HG03432 (cell line): Measurements from ENCODE around the gene NR5A2.

ENCODE experiments used
- ATAC-seq: cut with Tn5 transposase; IDR thresholded peaks from one replicate; pipeline ENCODE4 v1.9.1; 2021; ENCODE audit warnings: mild to moderate bottlenecking, moderate library complexity; ENCODE audit not compliant: unreplicated experiment

The NR5A2 gene

DNA sequence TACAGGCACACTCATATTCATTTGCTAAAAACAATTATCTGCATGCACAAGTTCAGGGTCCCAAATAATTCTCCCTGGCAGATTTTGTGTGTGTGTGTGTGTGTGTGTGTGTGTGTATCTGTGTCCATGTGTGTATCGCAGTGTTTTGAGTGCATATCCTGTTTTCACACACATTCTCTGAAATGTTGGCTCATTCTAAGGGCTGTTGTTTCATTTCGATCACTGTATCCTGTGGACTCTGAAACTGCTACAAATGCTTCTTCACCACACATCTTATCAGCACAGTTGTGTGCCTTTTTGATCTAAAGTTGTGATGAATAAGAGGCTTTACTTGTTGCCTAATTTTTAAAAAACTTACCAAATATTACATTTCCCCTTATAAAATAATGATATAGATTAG is 34.6 kb downstream of the NR5A2 start:
- no peak for ATAC-seq

DNA sequence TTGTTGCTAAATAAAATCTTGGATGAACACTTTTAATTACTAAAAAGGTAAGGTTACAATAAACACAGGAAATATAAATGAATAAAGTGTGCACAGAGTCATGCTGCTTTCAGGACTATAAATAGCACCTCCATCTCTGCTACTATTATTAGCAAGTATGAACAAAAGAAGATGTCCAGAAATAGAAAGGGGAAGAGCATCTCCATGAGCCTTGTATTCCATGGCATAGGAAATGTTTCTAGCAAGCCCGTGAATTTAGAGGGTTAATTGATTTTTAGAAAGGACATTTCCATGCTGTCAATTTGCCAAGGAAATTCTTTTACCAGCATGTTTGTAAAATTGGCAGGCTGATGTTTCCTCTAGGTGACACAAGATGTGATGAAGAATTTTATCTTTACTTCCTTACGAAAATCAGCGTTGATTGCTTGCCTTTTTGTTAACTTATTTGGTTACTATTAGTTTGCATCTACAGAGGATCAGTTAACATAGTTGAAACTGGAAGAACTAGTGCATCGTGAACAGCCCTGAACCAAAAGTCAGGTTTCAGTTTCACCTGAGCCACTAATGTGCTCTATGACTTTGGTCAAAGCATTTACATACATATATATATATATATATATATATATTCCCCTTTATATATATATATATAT is 45.3 kb downstream of the NR5A2 start:
- peak; percentile 91 for ATAC-seq

- ATAC-seq, result peak; percentile 24
These were observed 45.8 kb downstream of the NR5A2 start for GRCh38 chr1:200073286-200073637.

DNA sequence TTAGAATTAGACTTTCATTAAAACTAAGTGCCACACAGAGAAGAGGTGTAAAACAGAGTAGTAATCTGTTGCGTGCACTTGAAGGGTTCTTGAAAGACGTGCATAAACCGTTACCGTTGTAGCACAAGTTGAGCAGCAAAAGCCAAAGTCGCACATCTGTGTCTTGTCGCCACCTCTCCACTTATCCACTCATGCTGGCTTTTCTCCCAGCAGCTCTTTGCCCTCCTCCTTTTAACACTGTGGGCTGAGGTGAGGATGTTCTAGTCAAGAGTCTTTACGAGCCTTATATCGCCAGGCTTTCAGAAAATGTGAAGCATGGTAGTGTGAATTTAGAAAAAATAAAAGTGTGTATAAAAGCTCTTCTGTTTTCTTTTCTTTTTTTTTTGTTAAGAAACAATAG is 48.0 kb downstream of the NR5A2 start:
- no peak for ATAC-seq

DNA sequence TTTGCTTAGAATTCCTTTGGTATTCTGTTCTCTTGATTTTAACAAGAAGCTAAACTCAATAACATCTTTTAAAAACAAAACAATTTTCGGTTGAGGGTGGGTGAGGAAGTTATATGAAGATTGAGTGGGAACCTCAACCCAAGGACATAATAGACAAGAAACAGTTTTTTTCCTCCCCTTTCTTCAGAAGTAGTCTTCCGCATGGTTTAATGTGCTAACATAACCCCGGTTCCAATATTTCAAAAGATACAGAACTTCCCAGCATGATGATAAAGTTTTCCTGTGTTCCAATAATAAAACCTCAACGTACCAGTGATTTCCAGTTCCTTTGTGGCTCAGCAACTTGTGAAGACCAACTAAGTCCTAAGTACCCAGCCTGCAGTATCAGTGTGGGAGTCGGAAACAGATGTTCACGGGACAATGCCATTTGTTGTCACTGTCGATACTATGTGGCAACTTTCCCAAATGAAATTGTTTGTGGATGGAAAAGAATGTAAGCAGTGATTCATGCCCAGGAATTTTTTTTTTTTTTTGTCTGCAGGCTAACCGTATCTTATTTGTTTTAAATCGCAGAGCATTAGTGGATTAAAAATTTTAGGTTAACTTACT is 48.5 kb downstream of the NR5A2 start:
- no peak for ATAC-seq

DNA sequence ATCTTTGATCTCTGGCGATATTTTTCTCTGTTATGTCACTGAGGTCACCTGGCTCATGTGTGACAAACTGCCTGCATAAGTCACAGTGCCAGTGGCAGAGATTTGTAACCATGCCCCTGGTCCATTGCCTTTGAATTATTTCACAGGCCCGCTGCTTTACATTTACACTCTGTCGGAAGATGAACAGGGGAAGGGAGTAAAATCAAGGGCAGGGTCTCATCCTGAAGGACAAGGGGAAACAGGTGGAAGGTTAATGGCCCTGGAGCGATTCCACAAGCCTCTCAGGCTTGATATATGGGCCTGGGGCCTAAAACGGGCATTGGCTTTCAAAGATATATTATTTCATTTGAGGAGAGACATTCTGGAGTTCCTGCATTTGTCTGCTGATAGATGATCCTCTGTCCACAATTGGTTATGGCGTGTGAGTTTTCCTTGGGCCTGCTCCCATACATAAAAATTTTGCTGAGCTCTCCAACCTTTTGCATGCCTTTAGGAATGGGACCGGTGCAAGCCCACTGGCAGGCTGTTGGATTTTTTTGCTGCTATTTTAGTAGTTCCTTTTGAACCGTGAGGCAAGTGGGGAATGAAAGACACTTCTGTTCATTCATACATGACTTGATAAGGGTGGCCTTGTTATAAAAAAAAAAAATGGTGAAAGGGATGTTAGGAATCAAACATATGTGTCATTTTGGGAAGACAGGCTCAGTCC is 51.9 kb downstream of the NR5A2 start:
- no peak for ATAC-seq

GRCh38 chr1:200081151-200081968 is 53.9 kb downstream of the NR5A2 start:
- no peak for ATAC-seq

GRCh38 chr1:200081969-200082245 is 54.4 kb downstream of the NR5A2 start:
- ATAC-seq, result no peak

- no peak for ATAC-seq
These were observed 54.8 kb downstream of the NR5A2 start for GRCh38 chr1:200082329-200082728.

- no peak for ATAC-seq
These were observed 63.0 kb downstream of the NR5A2 start for GRCh38 chr1:200090252-200091159.

DNA sequence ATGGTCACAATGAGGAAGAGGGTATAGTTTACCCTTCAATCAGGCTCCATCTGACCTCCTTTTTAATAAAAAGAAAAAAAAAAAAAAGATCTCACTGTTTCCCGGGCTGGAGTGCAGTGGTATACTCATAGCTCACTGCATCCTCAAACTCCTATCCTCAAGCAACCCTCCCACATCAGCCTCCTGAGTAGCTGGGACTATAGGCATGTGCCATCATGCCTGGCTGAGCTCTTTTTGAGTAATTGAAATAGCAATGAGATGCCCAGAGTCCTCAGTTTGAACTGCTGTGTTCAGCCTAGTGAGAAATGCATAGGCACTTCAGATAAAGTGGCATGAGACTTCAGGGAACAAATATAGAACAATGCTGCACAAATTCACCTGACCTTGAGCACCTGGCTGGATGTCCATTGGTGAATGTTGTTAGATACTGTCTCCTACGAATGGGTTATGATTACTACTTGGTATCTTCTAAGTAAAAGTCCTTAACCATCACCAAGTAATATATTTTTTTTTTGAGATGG is 67.6 kb downstream of the NR5A2 start:
- ATAC-seq, result no peak

DNA sequence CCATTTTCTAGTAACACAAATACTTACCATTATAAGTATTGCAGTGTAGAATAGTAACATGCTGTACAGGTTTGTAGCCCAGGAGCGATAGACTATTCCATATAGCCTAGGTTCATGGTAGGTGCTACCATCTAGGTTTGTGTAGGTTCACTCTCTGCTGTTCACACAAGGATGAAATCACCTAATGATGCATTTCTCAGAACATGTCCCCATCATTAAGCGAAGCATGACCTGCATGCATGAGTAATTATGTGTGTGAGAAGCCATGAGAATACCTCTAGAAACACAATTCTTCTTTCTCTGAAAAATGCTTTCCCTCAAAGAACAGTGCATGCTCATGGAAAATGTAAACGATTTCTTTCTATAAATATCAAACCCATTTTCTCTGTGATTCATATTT is 69.3 kb downstream of the NR5A2 start:
- ATAC-seq, result no peak

GRCh38 chr1:200099040-200099439 is 71.5 kb downstream of the NR5A2 start:
- no peak for ATAC-seq

DNA sequence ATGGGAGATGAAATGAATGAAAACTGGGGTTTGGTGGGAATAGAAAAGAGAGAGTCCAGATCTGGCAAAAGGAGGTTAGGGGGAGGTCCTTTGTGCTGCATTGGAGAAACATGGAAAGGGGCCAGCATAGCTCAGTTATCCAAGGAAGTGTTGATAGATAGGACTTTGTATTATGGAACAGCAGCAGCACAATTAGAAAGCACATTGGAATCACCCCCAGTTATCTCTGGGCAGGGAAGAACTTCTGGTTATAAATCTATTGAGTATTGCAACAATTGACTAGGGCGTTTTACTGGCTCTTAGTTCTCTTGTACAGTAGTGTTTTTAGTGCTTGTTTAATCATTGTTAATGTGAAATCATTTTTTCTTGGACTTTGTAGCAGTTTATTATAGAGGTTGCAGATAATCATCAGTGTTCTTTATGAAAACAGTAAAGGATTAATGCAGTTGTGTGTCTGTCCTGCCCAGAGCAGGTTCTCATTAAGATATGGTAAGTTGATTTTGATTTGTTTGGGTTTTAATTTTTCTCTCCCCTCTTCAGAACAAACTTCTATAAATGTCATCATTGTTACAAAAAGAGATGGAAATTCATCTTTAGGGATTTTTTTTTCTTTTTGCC is 76.6 kb downstream of the NR5A2 start:
- ATAC-seq, result no peak

DNA sequence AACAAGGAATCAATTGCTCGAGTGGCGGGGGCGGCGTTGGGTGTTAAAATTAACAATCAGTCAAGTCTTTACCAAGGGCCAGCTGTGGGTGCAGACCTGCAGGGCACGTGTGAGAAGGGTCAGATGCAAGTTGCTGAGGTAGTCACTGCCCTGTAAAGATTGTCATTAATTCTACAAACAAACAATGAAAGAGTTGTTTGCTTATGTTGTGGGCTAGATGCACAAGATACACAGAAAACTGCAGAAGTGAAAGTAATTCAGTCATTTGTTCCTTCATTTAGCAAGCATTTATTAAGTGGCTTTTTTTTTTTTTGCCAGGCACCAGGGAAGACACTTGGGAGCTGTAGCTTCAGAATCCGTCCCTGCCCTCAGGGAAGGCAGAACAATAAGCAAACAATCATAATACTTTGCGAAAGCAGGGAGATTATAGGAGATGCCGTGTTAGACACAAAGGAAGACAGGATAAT is 79.5 kb downstream of the NR5A2 start:
- no peak for ATAC-seq

DNA sequence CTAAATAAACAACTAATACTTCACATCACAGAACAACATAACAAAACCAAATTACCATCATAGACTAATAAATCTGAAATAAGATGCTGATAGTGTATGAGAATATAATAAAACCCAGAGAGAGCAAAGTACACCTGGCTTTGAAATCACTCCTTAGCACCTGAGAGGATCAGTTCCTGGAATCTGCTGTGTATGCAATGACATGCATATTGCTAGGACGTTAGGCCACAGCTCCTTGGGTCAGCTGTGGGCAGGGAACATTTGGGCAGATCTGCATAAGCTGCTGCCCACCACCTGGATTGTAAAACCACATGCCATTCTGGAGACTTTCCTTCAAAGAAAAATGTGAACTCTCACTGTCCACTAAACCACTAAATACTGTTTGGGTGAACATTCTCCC is 81.1 kb downstream of the NR5A2 start:
- no peak for ATAC-seq

DNA sequence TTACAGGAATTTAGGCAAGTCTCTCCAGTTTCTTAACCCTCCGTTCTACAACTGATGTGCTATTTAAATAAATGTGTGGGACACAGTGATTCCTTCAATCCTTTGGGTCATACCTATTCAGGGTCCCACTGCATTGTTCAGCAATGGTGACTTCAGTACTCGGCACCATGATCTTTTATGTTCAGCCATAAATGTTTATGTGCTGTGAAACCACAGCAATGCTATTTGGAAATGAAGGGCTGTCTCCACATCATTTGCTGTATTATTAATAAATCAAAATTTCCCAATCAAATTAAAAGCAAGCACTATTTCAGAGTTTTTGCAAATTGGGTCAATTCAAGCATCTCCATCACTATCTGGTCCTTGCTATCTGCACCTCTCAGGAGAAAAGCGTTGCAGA is 84.8 kb downstream of the NR5A2 start:
- ATAC-seq, result no peak

DNA sequence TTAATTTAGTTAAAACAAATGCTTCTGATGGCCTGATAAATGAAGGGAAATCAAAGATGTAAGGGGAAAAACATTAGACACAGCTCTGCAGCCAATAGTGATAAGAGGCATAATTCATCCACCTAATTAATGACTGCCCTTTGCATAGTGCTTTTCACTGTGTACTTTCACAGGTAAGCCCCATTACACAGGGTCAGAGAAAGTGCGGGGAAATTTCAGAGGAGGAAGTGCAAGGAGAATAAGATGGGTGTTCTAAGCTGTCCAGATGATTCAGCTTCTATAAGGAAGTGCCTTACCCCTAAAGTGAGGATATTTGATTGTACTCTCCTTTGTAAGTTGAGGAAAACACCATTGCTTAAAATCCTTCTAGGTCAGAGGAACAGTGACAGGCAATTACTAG is 88.0 kb downstream of the NR5A2 start:
- no peak for ATAC-seq

GRCh38 chr1:200116324-200116723 is 88.8 kb downstream of the NR5A2 start:
- ATAC-seq, result no peak
